Cardiac fibroblast (primary cell): Measurements from ENCODE around the gene SPRED3.

Experiments
- DNase-seq, 2 donors: peaks; one replicate each; pipeline versions ENCODE4 v3.0.0 to v3.0.0-alpha.2; 2010; ENCODE audit warnings: low read depth in 2 of 2
- H3K4me3 ChIP-seq, 2 donors: replicated peaks in 1 of 2; 1 replicate in 1 of 2; 2 replicates in 1 of 2; pipeline ENCODE4 v1.5.1; 2011; ENCODE audit warnings: low read depth in 2 of 2, low read length in 2 of 2, mild to moderate bottlenecking in 2 of 2, moderate library complexity in 1 of 2
- TF ChIP-seq, protein P1 (sequence below): IDR thresholded peaks from one replicate; pipeline ENCODE4 v1.5.1; 2011; ENCODE audit warnings: low read depth, mild to moderate bottlenecking, low read length, inconsistent platforms

Gene SPRED3

DNA sequence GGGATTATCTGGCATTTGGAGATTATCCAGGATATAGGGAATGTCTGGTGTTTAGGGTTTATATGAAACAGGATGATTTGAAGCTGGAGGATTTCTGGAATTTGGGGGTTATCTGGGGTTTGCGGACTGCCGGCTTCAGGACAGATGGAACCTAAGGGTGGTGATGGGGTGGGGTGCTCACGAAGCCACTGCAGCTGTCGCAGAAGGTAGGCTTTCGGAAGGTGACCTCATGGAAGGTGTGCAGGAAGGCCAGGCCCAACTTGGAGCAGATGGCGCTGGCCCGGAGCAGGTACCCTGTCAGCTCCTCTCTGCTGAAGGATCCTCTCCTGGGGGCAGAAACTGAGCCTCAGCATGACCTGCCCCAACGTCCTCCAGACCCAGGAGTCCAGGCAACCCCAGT, 24.0 kb downstream of the SPRED3 start:
- DNase-seq = no peak
- TF ChIP-seq, protein P1, sequence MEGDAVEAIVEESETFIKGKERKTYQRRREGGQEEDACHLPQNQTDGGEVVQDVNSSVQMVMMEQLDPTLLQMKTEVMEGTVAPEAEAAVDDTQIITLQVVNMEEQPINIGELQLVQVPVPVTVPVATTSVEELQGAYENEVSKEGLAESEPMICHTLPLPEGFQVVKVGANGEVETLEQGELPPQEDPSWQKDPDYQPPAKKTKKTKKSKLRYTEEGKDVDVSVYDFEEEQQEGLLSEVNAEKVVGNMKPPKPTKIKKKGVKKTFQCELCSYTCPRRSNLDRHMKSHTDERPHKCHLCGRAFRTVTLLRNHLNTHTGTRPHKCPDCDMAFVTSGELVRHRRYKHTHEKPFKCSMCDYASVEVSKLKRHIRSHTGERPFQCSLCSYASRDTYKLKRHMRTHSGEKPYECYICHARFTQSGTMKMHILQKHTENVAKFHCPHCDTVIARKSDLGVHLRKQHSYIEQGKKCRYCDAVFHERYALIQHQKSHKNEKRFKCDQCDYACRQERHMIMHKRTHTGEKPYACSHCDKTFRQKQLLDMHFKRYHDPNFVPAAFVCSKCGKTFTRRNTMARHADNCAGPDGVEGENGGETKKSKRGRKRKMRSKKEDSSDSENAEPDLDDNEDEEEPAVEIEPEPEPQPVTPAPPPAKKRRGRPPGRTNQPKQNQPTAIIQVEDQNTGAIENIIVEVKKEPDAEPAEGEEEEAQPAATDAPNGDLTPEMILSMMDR = no peak
- no peak overlapping the region for H3K4me3 ChIP-seq

GRCh38 chr19:38412961-38413360, 24.5 kb downstream of the SPRED3 start:
- DNase-seq = no peak
- TF ChIP-seq, protein P1 = no peak
- no peak overlapping the region for H3K4me3 ChIP-seq

GRCh38 chr19:38413416-38413815, 24.9 kb downstream of the SPRED3 start:
- TF ChIP-seq, protein P1 = no peak
- DNase-seq = no peak
- H3K4me3 ChIP-seq = no peak overlapping the region

DNA sequence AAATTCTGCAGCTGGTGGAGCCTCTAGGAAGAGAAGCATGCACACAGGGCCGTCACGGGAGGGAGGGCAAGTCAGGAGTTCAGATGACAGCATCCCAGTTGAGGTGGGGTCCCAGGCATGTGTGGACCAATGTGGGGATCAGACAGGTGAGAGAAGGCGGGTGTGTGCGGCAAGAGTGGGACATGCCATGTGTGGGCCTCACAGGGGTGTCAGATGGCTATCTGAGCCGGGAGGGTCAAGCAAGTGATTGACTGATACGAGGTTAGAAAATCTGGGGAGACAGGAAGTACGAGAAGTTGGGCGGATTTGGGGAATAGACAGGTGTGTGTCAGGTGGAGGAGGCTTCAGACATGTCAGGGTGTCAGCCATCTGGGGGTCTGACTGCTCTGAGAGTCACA, 28.6 kb downstream of the SPRED3 start:
- no peak overlapping the region for H3K4me3 ChIP-seq
- no peak for DNase-seq
- TF ChIP-seq, protein P1 = no peak

DNA sequence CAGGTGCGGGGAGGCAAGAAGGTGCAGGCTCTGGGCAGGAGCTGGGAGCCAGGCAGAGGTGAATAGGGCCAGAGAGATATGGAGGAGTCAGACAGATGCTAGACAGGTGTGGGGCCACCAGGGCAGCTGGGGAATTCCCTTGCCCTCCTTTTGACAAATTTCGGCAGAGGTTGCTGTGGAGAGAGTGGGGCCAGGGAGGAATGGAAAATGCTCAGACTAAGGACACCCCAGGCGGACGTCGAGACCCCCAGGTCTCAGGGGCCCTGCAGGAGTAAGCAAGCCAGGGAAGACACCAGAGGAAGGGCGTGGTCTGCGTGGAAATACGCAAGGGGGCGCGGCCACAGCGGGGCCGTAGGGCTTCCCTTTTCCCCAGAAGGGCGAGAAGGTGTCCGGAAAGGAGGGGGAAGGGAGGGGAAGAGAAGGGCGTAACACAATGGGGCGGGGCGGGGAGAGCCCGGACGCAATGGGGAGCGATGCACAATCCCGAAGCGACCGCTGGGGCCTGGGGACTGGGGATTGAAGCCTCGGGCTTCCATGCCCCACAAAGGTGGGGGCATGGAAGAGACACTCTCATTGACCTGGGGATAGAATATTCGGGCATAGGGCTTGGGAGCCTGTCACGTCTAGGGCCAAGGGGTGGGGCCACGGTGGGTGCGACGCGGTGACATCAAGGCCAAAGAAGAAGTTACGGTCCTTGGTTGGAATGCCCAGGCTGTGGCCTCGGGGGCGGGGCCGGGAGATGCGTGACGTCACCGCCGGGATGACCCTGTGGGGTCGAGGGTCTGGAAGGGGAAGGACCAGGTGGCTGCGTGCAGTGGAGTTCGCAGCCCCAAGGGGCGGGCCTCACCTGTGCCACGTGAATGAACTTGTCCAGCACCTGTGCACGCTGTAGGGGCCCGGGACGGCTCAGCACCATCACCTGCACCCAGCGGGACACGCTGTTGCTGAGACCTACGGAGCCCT, 29.3 kb downstream of the SPRED3 start:
- peak in 1 of 2 donors; percentile 26 for DNase-seq
- TF ChIP-seq, protein P1 = no peak
- H3K4me3 ChIP-seq = no peak overlapping the region

DNA sequence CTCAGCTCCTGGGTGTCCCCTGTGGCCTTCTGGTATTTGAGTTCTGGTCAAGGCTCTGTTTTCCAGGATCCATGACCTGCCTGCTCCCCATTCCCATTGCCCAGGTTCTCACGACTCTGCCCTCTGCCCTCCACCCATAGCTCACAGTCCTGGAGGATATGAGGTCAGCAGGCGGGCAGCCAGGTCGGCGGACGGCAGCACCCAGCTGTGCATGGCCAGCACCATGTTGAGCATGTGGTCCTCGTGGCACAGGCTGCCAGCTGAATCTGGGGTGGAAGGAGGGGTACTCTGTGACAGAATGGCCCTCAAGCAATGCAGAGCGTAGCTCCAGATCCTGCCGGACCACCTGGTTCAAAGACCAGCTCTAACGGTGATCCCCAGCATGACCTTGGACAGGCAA, 32.4 kb downstream of the SPRED3 start:
- TF ChIP-seq, protein P1 = no peak
- no peak for DNase-seq
- H3K4me3 ChIP-seq = no peak overlapping the region

DNA sequence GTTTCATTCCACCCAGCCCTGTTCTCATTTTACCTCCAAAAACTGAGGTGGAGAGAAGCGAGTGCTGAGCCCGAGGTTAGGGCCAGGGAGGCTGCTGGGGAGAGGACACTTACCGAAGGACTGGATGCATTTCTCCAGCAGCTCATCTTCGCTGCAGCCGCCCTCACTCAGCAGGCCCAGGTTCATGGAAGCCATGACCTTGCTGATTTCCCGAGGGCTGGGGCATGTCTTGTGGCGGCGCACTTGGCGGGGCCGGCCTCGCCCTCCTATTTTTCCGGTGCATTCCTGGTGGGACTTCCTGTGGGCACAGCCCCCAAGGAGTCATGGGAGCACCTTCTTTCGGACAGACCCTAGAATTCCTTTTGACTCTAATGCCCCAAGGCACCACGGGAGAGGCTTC, 33.4 kb downstream of the SPRED3 start:
- DNase-seq = no peak
- H3K4me3 ChIP-seq = no peak overlapping the region
- TF ChIP-seq, protein P1 = no peak
